LNCaP clone FGC (cell line): ENCODE results near the gene MYBPC1.
"Not testable (repeated sequence)": the region's sequence is repeated elsewhere in the genome, so short reads cannot be mapped to it uniquely, and the experiment has no call there.

ENCODE experiments used
- DNase-seq: peaks from one replicate; pipeline ENCODE4 v3.0.0-alpha.2; 2011; ENCODE audit warnings: low read depth
- H3K4me3 ChIP-seq: 2 replicates; pipeline ENCODE4 v1.5.1; 2011; ENCODE audit warnings: mild to moderate bottlenecking, low read depth, low read length, control low read depth
- TF ChIP-seq, protein P1 (sequence below): IDR thresholded peaks from 2 replicates; pipeline ENCODE4 v1.5.1; 2012; ENCODE audit warnings: mild to moderate bottlenecking; ENCODE audit not compliant: control insufficient read depth, insufficient read depth; ENCODE audit errors: extremely low read depth

MYBPC1 gene

GRCh38 chr12:101594700-101595099 is at the start of gene MYBPC1:
Gene MYBPC1 (plus strand): TSS chr12:101594971. CDS start chr12:101595071, 100 bp downstream.
- DNase-seq: no peak
- TF ChIP-seq, protein P1, sequence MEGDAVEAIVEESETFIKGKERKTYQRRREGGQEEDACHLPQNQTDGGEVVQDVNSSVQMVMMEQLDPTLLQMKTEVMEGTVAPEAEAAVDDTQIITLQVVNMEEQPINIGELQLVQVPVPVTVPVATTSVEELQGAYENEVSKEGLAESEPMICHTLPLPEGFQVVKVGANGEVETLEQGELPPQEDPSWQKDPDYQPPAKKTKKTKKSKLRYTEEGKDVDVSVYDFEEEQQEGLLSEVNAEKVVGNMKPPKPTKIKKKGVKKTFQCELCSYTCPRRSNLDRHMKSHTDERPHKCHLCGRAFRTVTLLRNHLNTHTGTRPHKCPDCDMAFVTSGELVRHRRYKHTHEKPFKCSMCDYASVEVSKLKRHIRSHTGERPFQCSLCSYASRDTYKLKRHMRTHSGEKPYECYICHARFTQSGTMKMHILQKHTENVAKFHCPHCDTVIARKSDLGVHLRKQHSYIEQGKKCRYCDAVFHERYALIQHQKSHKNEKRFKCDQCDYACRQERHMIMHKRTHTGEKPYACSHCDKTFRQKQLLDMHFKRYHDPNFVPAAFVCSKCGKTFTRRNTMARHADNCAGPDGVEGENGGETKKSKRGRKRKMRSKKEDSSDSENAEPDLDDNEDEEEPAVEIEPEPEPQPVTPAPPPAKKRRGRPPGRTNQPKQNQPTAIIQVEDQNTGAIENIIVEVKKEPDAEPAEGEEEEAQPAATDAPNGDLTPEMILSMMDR: no peak
- H3K4me3 ChIP-seq: no peak within 1 kb of the TSS

DNA sequence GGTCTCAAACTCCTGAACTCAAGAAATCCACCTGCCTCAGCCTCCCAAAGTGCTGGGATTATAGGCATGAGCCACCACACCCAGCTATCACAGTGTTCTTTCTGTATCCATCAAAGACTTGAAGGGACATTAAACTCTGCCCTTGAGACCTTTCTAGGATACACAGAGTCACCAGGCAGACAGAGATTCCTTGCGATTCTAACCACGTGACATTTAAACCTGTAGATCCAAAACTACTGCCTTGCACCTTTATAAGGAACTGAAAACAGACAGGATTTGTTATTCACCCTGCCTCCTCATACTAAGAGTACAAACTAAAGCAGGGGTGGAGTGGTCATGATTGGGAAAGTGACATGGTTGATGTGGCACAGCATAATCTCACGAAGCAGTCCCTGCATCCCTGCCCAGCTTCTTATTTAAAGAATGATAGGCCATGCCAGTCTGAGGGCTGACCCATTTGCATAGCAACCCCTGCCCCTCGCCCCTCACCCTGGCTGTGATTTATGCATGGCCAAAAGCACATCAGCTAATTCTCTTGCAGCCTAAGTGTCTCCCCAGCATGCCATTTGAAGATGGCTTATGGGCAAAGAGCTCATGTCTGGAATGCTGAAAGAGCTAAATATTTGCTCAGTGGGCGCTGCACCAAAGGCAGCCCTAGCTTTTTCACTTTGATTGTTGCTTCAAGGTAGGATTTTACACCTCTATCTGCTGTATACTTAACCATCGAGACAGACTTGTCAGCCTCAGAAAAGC is 43.2 kb upstream of the MYBPC1 start:
- no peak for DNase-seq
- no peak overlapping the region for H3K4me3 ChIP-seq
- TF ChIP-seq, protein P1: no peak

DNA sequence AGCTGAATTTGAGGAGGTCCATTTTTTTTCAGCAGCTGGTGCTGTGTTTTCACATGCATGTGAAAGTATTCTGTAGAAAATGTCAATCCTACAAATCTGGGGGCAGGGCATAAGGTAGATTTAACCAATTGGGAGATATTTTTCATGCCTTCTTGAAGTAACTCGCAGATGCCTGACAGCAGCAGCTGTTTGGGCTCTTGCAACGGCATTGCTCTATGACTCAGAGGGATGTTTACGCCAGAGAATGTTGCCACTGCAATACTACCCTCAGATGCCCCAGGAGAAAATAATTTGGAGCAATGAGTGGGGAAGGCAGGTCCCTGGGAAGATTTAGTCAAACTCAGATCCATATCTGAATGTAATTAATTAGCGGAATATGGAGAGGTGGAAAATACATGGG is 42.5 kb upstream of the MYBPC1 start:
- DNase-seq: no peak
- TF ChIP-seq, protein P1: no peak
- H3K4me3 ChIP-seq: no peak overlapping the region

GRCh38 chr12:101557094-101557493 is 37.7 kb upstream of the MYBPC1 start:
- TF ChIP-seq, protein P1: no peak
- H3K4me3 ChIP-seq: no peak overlapping the region
- no peak for DNase-seq

GRCh38 chr12:101558726-101559125 is 36.0 kb upstream of the MYBPC1 start:
- not testable (repeated sequence) for H3K4me3 ChIP-seq, DNase-seq

DNA sequence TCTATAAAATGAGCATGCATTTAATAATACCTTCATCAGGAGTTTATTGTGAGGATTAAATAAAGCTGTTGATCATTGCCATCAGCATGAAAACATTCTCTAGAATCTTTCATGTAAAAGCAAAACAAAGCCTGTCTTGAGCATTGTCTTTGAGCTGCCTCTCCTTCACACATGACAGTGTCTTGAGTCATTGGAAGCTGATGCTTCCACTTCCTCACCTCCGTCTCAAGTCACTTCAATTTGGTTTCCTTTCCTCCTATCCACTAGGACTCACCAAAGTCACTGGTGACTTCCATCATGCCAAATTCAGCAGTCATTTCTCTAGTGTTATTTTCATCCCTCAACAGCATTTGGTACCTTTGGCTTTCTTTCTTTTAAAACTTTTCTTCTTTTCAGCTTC is 31.6 kb upstream of the MYBPC1 start:
- no peak overlapping the region for H3K4me3 ChIP-seq
- no peak for DNase-seq
- TF ChIP-seq, protein P1: no peak

DNA sequence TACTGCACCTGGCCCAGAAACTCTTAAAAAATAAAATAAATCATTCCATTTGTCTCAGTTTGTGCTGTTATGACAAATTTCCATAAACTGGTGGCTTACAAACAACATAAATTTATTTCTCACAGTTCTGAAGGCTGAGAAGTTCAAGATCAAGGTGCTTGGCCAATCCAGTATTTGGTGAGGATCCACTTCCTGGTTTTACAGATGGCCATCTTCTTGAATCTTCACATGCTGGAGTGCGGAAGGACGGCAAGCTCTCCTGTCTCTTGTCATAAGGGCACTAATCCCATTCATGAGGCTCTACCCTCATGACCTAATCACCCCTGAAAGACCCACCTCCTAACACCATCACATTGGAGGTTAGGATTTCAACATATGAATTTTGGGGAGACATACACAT is 29.9 kb upstream of the MYBPC1 start:
- no peak for DNase-seq
- TF ChIP-seq, protein P1: no peak

More for the DNA sequence above, 29.9 kb upstream of the MYBPC1 start:
- no peak overlapping the region for H3K4me3 ChIP-seq
